Lower lobe of right lung (tissue), 2 donors: Measurements from ENCODE around the gene ANGPTL8. TPM values are rescaled to one million over a fixed set of nuclear protein-coding genes. Genes with fewer than 3 reads are reported as not detected.

Experiments
- ATAC-seq, 2 donors: fragments of 200-7000 bp; cut with Tn5 transposase; one replicate each; pipeline ENCODE4 v1.9.1; 2020 to 2022; ENCODE audit warnings: mild to moderate bottlenecking in 2 of 2, moderate library complexity in 2 of 2
- DNase-seq: peaks from one replicate; pipeline ENCODE4 v3.0.0-alpha.2; 2020
- H3K27ac ChIP-seq: fragments of 200-600 bp; one replicate; pipeline ENCODE4 v1.8.0; 2022
- H3K27me3 ChIP-seq: fragments of 200-600 bp; one replicate; pipeline ENCODE4 v1.8.0; 2022; ENCODE audit warnings: low read depth
- H3K36me3 ChIP-seq: fragments of 200-600 bp; one replicate; pipeline ENCODE4 v1.8.0; 2022; ENCODE audit warnings: mild to moderate bottlenecking
- H3K4me1 ChIP-seq: fragments of 200-600 bp; one replicate; pipeline ENCODE4 v1.8.0; 2022
- H3K4me3 ChIP-seq: fragments of 200-600 bp; one replicate; pipeline ENCODE4 v1.8.0; 2022; ENCODE audit warnings: mild to moderate bottlenecking
- H3K9me3 ChIP-seq: fragments of 200-600 bp; one replicate; pipeline ENCODE4 v1.8.0; 2022
- CTCF ChIP-seq: fragments of 200-600 bp; IDR thresholded peaks from one replicate; pipeline ENCODE4 v1.8.0; 2022; ENCODE audit warnings: antibody characterized with exemption, mild to moderate bottlenecking
- intact Hi-C: fragments of 100-400 bp; cut with DNase I; formaldehyde crosslinking; loops from one replicate; pipeline ENCODE4 v1.11.0; 2022
- total RNA-seq: library from RNA; stranded (reverse); fragmentation: NEBNext Ultra II Directional; extraction: Animal tissue kit (Norgen Biotek cat#: 25700); gene quantifications from one replicate; pipeline ENCODE4 v1.2.1, GENCODE V29; 2021
- donor health status: DM: no; HTN: yes; CAD: no; lungs with severe emphysema.

The ANGPTL8 gene
- total RNA-seq, 1 donor from 2014 or later, result not detected

- Histone ChIP-seq H3K4me1 (peaks cover 43% of the 10 kb centered on the region), H3K4me3 (no peak overlapping the region), H3K36me3 (peaks cover 31% of the 10 kb centered on the region), H3K27ac (no peak overlapping the region), H3K27me3 (no peaks in the 10 kb centered on the region), H3K9me3 (no peaks in the 10 kb centered on the region)
- no peak for DNase-seq
- ATAC-seq, result no peak
- intact Hi-C loops, result loop anchor here (5.0 kb wide), 1 partner anchor 64 kb away; no protein-coding TSS in a partner anchor
- no peak for TF ChIP-seq CTCF
Observed at GRCh38 chr19:11200931-11201330, 38.5 kb upstream of the ANGPTL8 start.

DNA sequence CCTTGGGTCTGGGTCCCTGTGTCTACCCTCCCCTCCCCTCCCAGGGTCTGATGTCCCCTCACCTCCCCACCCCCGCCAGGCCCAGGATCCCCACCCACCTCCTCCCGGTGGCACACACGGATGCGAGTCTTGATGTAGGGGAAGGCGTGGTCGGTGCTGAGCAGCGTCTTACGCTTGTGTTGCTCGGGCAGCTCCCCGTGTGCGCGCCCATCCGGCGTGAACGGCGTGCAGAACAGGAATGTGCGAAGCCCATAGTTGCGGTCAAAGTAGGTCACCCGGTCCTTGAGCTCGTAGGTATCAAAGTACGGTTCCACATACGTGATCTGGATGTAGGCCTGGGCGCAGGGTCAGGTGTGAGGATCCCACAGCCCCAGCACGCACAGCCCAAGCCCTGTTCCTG is 37.6 kb upstream of the ANGPTL8 start:
- Histone ChIP-seq H3K9me3 (no peaks in the 10 kb centered on the region), H3K27me3 (no peaks in the 10 kb centered on the region), H3K36me3 (peaks cover 39% of the 10 kb centered on the region), H3K27ac (no peak overlapping the region), H3K4me1 (peaks cover 35% of the 10 kb centered on the region), H3K4me3 (no peak overlapping the region)
- TF ChIP-seq CTCF, result no peak
- ATAC-seq (no peak), DNase-seq (no peak)
- intact Hi-C loops, result loop anchor here (5.0 kb wide), 1 partner anchor 64 kb away; no protein-coding TSS in a partner anchor

DNA sequence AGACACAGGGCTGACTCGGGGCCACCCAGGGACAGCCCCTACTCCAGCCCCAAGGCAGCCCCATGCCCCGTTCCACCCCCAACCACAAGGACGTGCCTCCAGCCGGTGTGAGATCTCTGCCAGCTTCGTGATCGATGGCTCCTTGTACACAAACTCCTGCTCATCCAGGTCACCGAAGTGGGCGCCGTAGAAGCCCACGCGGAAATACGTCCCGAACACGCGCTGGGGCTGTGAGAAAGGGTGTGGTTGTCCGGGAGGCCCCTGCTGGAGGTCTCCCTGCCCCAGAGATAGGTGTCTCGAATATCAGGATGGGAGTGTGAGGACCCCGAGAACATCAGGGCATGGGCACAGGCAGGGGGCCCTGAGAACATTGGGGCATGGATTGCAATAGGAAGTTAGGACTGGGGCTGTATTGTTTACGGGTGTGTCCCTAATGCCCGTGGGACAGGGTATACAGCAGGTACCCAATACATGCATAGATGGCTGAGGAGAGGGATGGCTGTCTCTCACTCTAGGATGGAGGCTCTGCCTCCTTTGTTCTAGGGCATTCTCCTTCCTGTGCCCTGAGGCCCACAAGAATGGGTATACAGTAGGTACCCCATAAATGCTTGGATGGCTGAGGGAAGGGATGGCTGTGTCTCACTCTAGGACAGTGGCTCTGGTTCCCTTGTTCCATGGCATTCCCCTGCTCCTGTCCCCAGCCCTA is 36.8 kb upstream of the ANGPTL8 start:
- Histone ChIP-seq H3K4me1 (peaks cover 34% of the 10 kb centered on the region), H3K27ac (peak overlapping the region; percentile 76), H3K4me3 (no peak overlapping the region), H3K36me3 (peaks cover 48% of the 10 kb centered on the region), H3K27me3 (no peaks in the 10 kb centered on the region), H3K9me3 (no peaks in the 10 kb centered on the region)
- no peak for TF ChIP-seq CTCF
- DNase-seq (no peak), ATAC-seq (no peak)
- intact Hi-C loops, result loop anchor here (5.0 kb wide), 1 partner anchor 65 kb away; no protein-coding TSS in a partner anchor

DNA sequence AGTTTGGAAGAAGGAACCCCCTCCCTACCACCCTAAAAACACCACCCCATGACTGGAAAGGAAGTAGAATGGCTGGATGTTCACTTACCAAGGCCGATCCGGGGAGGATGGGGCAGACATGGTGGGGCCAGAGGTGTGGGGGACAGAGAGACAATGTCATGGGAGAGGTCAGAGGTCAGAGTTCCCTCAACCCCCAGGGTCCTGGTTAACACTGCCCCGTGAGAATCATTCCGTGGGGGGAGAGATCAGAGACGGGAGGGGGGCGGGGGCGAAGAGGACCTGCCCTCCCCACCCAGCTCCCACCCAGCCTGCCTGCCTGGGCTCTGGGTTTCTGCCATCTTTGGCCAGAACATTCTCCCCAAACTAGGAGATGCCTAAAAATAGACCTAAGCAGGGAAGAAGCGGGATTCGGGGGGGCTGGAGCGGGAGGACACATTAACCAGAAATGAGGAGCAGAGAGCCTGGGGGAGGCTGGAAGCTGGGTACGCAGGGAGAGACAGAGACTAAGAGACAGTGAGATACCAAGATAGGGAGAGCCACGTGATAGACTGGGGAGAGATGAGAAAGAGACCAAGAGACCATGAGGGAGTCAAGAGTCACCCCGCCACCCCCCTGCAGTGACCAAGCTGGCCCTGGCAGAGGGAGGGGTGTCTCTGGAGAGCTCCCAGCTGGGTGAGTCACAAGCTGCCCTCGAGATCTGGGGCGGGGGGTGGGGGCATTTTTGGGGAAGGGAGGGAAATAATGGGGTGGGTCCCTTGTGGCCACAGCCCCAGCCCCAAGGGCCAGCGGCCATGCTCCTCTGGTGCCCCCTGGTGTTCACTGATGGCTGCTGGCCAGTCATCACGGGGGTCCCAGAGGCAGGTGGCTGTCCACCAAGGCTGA is 36.0 kb upstream of the ANGPTL8 start:
- Histone ChIP-seq H3K4me3 (no peak overlapping the region), H3K27ac (peak overlapping the region; percentile 76), H3K9me3 (no peaks in the 10 kb centered on the region), H3K27me3 (no peaks in the 10 kb centered on the region), H3K4me1 (peaks cover 27% of the 10 kb centered on the region), H3K36me3 (peaks cover 53% of the 10 kb centered on the region)
- ATAC-seq (peak; percentile 75 to 82), DNase-seq (peak; percentile 75)
- intact Hi-C loops, result loop anchor here (5.0 kb wide), 1 partner anchor 66 kb away; no protein-coding TSS in a partner anchor
- TF ChIP-seq CTCF, result peak; percentile 82

DNA sequence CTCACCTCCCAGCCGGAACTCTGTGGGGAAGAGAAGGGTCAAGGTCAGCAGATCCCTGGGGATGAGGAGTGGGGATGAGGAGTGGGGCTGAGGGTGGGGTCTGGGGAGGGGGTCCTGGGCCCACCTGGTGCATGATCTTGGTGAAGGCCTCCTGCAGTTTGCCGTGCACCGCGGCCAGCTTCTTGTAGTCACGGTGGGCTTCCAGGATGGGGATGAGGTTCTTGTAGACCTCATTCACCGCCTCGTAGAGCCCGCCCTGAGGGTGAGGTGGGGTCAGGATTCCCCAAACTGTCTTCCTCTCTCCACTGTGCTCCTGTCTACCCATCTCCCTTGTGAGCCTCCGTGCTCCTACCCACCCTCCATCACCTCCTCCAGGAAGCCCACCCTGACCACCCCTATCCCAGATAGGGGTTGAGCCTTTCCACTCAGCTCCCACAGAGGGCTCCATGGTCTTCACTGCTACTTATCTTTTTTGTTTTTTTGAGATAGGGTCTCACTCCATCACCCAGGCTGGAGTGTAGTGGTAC is 35.3 kb upstream of the ANGPTL8 start:
- no peak for DNase-seq
- Histone ChIP-seq H3K9me3 (no peaks in the 10 kb centered on the region), H3K36me3 (peaks cover 57% of the 10 kb centered on the region), H3K4me1 (peaks cover 20% of the 10 kb centered on the region), H3K27ac (peak overlapping the region; percentile 76), H3K27me3 (no peaks in the 10 kb centered on the region), H3K4me3 (no peak overlapping the region)
- peak in 1 of 2 donors; percentile 7 for ATAC-seq
- intact Hi-C loops, result loop anchor here (5.0 kb wide), 1 partner anchor 67 kb away; no protein-coding TSS in a partner anchor
- TF ChIP-seq CTCF, result no peak
